ENCODE measurements around the gene TTC17.

Gene TTC17

GRCh38 chr11:43504316-43504950 is 145.7 kb downstream of the TTC17 start:
- no peak for DNase-seq (ENCODE audit: low read depth)
- TF ChIP-seq CTCF (IDR thresholded peaks at IDR 0.05; ENCODE audit: control insufficient read depth, extremely low read depth, insufficient read depth) = peak; percentile 53

GRCh38 chr11:43505171-43505570 is 146.5 kb downstream of the TTC17 start:
- H3K4me3 ChIP-seq (ENCODE audit: low read depth, low read length) = no peak overlapping the region
- DNase-seq (ENCODE audit: low read depth) = no peak
- TF ChIP-seq CTCF (IDR thresholded peaks at IDR 0.05; ENCODE audit: control insufficient read depth, extremely low read depth, insufficient read depth) = no peak

More at GRCh38 chr11:43504316-43504950, 145.7 kb downstream of the TTC17 start:
- no peak overlapping the region for H3K4me3 ChIP-seq (ENCODE audit: low read depth, low read length)

- no peak for DNase-seq (ENCODE audit: low read depth)
- no peak for TF ChIP-seq CTCF (IDR thresholded peaks at IDR 0.05; ENCODE audit: control insufficient read depth, extremely low read depth, insufficient read depth)
- no peak overlapping the region for H3K4me3 ChIP-seq (ENCODE audit: low read depth, low read length)
Measured at GRCh38 chr11:43507171-43507570, 148.5 kb downstream of the TTC17 start.

GRCh38 chr11:43508511-43508918 is 149.8 kb downstream of the TTC17 start:
- H3K4me3 ChIP-seq (ENCODE audit: low read depth, low read length) = no peak overlapping the region
- DNase-seq (ENCODE audit: low read depth) = no peak
- TF ChIP-seq CTCF (IDR thresholded peaks at IDR 0.05; ENCODE audit: control insufficient read depth, extremely low read depth, insufficient read depth) = no peak

GRCh38 chr11:43511959-43512358 is 153.2 kb downstream of the TTC17 start:
- no peak for DNase-seq (ENCODE audit: low read depth)
- TF ChIP-seq CTCF (IDR thresholded peaks at IDR 0.05; ENCODE audit: control insufficient read depth, extremely low read depth, insufficient read depth) = no peak
- no peak overlapping the region for H3K4me3 ChIP-seq (ENCODE audit: low read depth, low read length)

- no peak overlapping the region for H3K4me3 ChIP-seq (ENCODE audit: low read depth, low read length)
- no peak for DNase-seq (ENCODE audit: low read depth)
- peak; percentile 21; the same call in 1 of the 2 replicates for TF ChIP-seq CTCF (IDR thresholded peaks at IDR 0.05; ENCODE audit: control insufficient read depth, extremely low read depth, insufficient read depth)
Measured at GRCh38 chr11:43515090-43515489, 156.4 kb downstream of the TTC17 start.

GRCh38 chr11:43516316-43516850 is 157.7 kb downstream of the TTC17 start:
- no peak overlapping the region for H3K4me3 ChIP-seq (ENCODE audit: low read depth, low read length)
- no peak for DNase-seq (ENCODE audit: low read depth)
- TF ChIP-seq CTCF (IDR thresholded peaks at IDR 0.05; ENCODE audit: control insufficient read depth, extremely low read depth, insufficient read depth) = no peak

All from LNCaP clone FGC (cell line).